H1 (cell line): ENCODE results near the gene GRIP1. TPM values are rescaled to one million over a fixed set of nuclear protein-coding genes. Genes with fewer than 3 reads are reported as not detected.

Experiments
- CTCF ChIA-PET: fragments of 300-600 bp; sonication (Branson Sonifier 250); formaldehyde crosslinking; loops from one replicate; lab custom pipeline; 2021; ENCODE audit not compliant: partially characterized antibody; lab: Charles Lee
- POLR2A ChIA-PET: fragments of 300-600 bp; sonication (Branson Sonifier 250); formaldehyde crosslinking; loops from one replicate; lab custom pipeline; 2021; ENCODE audit warnings: inconsistent platforms; ENCODE audit not compliant: partially characterized antibody; lab: Charles Lee
- DNase-seq, 2 experiments: peaks; one replicate each; pipeline versions ENCODE4 v3.0.0 to v3.0.0-alpha.2; 2010 to 2022; ENCODE audit warnings: low spot score in 2 of 2, low read depth in 1 of 2, mixed read lengths in 1 of 2
- FAIRE-seq: peaks from 2 replicates; lab custom pipeline; 2011; peaks lifted over from hg19 to GRCh38; lab: Jason Lieb, UNC
- H2AFZ ChIP-seq: 2 replicates; pipeline ENCODE4 v1.8.1; 2012; ENCODE audit warnings: low read length, inconsistent platforms
- H2AK5ac ChIP-seq: 2 replicates; pipeline ENCODE4 v1.6.1; 2013; ENCODE audit warnings: low read depth, low read length
- H2BK120ac ChIP-seq: replicated peaks from 2 replicates; pipeline ENCODE3; 2013; ENCODE audit warnings: low read depth, low read length, inconsistent platforms
- H2BK12ac ChIP-seq: 2 replicates; pipeline ENCODE4 v1.6.1; 2013; ENCODE audit warnings: low read depth, low read length
- H2BK15ac ChIP-seq: 2 replicates; pipeline ENCODE4 v1.6.1; 2013; ENCODE audit warnings: low read length
- H2BK20ac ChIP-seq: 2 replicates; pipeline ENCODE4 v1.6.1; 2013; ENCODE audit warnings: low read length
- H2BK5ac ChIP-seq: 2 replicates; pipeline ENCODE4 v1.6.1; 2013; ENCODE audit warnings: low read depth, low read length
- H3K14ac ChIP-seq: 2 replicates; pipeline ENCODE4 v1.6.1; 2013; ENCODE audit warnings: inconsistent platforms; ENCODE audit not compliant: insufficient read length
- H3K18ac ChIP-seq: 2 replicates; pipeline ENCODE4 v1.6.1; 2013; ENCODE audit warnings: low read length; ENCODE audit errors: extremely low read depth
- H3K23ac ChIP-seq: 2 replicates; pipeline ENCODE4 v1.6.1; 2013; ENCODE audit warnings: inconsistent platforms; ENCODE audit not compliant: insufficient read length
- H3K23me2 ChIP-seq: 2 replicates; pipeline ENCODE4 v1.6.1; 2013; ENCODE audit warnings: low read depth, low read length
- H3K27ac ChIP-seq: 2 replicates; pipeline ENCODE4 v1.6.1; 2011; ENCODE audit warnings: low read depth, low read length, inconsistent platforms
- H3K27me3 ChIP-seq, 4 experiments: replicated peaks in 1 of 4; 1 replicate in 1 of 4; 2 replicates in 3 of 4; pipeline versions ENCODE4 v1.6.1 to v1.8.1; 2011 to 2013; ENCODE audit warnings: low read length in 3 of 4, mild to moderate bottlenecking in 3 of 4, inconsistent platforms in 2 of 4, mixed read lengths in 2 of 4, moderate library complexity in 1 of 4; ENCODE audit not compliant: control insufficient read depth in 3 of 4, insufficient read depth in 3 of 4; ENCODE audit errors: extremely low read depth in 1 of 4
- H3K36me3 ChIP-seq, 4 experiments: 2 replicates each; pipeline versions ENCODE4 v1.6.1 to v1.8.1; 2011 to 2013; ENCODE audit warnings: mild to moderate bottlenecking in 4 of 4, low read length in 3 of 4, moderate library complexity in 2 of 4, control low read depth in 1 of 4, inconsistent platforms in 1 of 4; ENCODE audit not compliant: insufficient read depth in 4 of 4, control insufficient read depth in 2 of 4
- H3K4ac ChIP-seq: replicated peaks from 2 replicates; pipeline ENCODE3; 2013; ENCODE audit warnings: low read length, low read depth, mixed read lengths, inconsistent platforms; ENCODE audit not compliant: insufficient read length
- H3K4me1 ChIP-seq, 4 experiments: replicated peaks in 1 of 4; 1 replicate in 1 of 4; 2 replicates in 3 of 4; pipeline versions ENCODE4 v1.6.1 to v1.8.1; 2011 to 2013; ENCODE audit warnings: low read length in 3 of 4, inconsistent platforms in 2 of 4, mixed read lengths in 1 of 4; ENCODE audit not compliant: insufficient read depth in 4 of 4, control insufficient read depth in 3 of 4
- H3K4me2 ChIP-seq, 2 experiments: 2 replicates each; pipeline versions ENCODE4 v1.6.1 to v1.8.1; 2011 to 2013; ENCODE audit warnings: low read depth in 2 of 2, low read length in 2 of 2, control low read depth in 1 of 2, inconsistent platforms in 1 of 2, mild to moderate bottlenecking in 1 of 2; ENCODE audit not compliant: insufficient read depth in 1 of 2
- H3K4me3 ChIP-seq, 4 experiments: fragments of 200-600, 300-600 bp in 1 of 4; sonication (generic), shearing (Covaris generic), sonication (Bioruptor Twin) in 1 of 4; 2 replicates each; pipeline versions ENCODE4 v1.5.1 to v1.8.1; 2011 to 2016; ENCODE audit warnings: low read length in 4 of 4, low read depth in 3 of 4, control low read depth in 2 of 4, inconsistent platforms in 2 of 4, mild to moderate bottlenecking in 2 of 4, mixed read lengths in 1 of 4, moderate library complexity in 1 of 4; ENCODE audit not compliant: insufficient read depth in 2 of 4; ENCODE audit errors: extremely low read depth in 1 of 4
- H3K56ac ChIP-seq: replicated peaks from 2 replicates; pipeline ENCODE3; 2013; ENCODE audit warnings: low read depth, mild to moderate bottlenecking, mixed read lengths, low read length, inconsistent platforms; ENCODE audit not compliant: insufficient read length
- H3K79me1 ChIP-seq: 2 replicates; pipeline ENCODE4 v1.6.1; 2013; ENCODE audit warnings: low read depth, low read length, control low read depth
- H3K79me2 ChIP-seq, 2 experiments: 2 replicates each; pipeline versions ENCODE4 v1.6.1 to v1.8.1; 2012 to 2013; ENCODE audit warnings: low read length in 2 of 2, mild to moderate bottlenecking in 2 of 2, inconsistent platforms in 1 of 2; ENCODE audit not compliant: insufficient read depth in 2 of 2, control insufficient read depth in 1 of 2
- H3K9ac ChIP-seq, 4 experiments: replicated peaks in 1 of 4; 1 replicate in 1 of 4; 2 replicates in 3 of 4; pipeline versions ENCODE4 v1.6.1 to v1.8.1; 2011 to 2013; ENCODE audit warnings: low read depth in 3 of 4, low read length in 3 of 4, control low read depth in 2 of 4, mild to moderate bottlenecking in 2 of 4, moderate library complexity in 2 of 4, inconsistent platforms in 1 of 4; ENCODE audit errors: extremely low read depth in 1 of 4
- H3K9me3 ChIP-seq, 2 experiments: 2 replicates each; pipeline versions ENCODE4 v1.6.1 to v1.8.1; 2012 to 2013; ENCODE audit warnings: mild to moderate bottlenecking in 2 of 2, moderate library complexity in 2 of 2, control low read depth in 1 of 2, inconsistent platforms in 1 of 2, low read depth in 1 of 2, low read length in 1 of 2, mixed read lengths in 1 of 2; ENCODE audit not compliant: insufficient read depth in 2 of 2
- H4K20me1 ChIP-seq, 2 experiments: replicated peaks in 1 of 2; 2 replicates each; pipeline versions ENCODE3 to v1.8.1; 2011 to 2013; ENCODE audit warnings: inconsistent platforms in 2 of 2, low read length in 2 of 2, mild to moderate bottlenecking in 1 of 2; ENCODE audit not compliant: insufficient read depth in 2 of 2, control insufficient read depth in 1 of 2
- H4K5ac ChIP-seq: 2 replicates; pipeline ENCODE4 v1.6.1; 2013; ENCODE audit warnings: low read length, low read depth, mixed read lengths, inconsistent platforms; ENCODE audit not compliant: insufficient read length
- H4K8ac ChIP-seq: 2 replicates; pipeline ENCODE4 v1.8.0; 2013; ENCODE audit warnings: mild to moderate bottlenecking, moderate library complexity, low read length, inconsistent platforms; ENCODE audit not compliant: insufficient read depth; ENCODE audit errors: extremely low read depth
- H4K91ac ChIP-seq: replicated peaks from 2 replicates; pipeline ENCODE3; 2013; ENCODE audit warnings: low read length, mixed read lengths, inconsistent platforms; ENCODE audit not compliant: insufficient read length
- TAF1 ChIP-seq: IDR thresholded peaks from 2 replicates; pipeline ENCODE4 v1.6.1; 2011; ENCODE audit warnings: mild to moderate bottlenecking, low read depth, low read length
- TEAD4 ChIP-seq: IDR thresholded peaks from 2 replicates; pipeline ENCODE4 v1.6.1; 2012; ENCODE audit warnings: low read depth, low read length, inconsistent platforms, mixed read lengths
- WGBS, 2 experiments: shearing (Covaris generic) in 1 of 2; methylation state at CpG; one replicate each; pipeline versions ENCODE4 v1.1.6 to v1.1.7; 2013 to 2015; ENCODE audit warnings: low lambda C conversion rate in 2 of 2, mixed read lengths in 2 of 2, inconsistent platforms in 1 of 2, low coverage in 1 of 2, missing lambda C conversion rate in 1 of 2; ENCODE audit not compliant: insufficient replicate concordance in 2 of 2, insufficient coverage in 1 of 2, insufficient read length in 1 of 2; ENCODE audit errors: extremely low coverage in 1 of 2, missing lambda C conversion rate in 1 of 2; 5-methylcytosine and 5-hydroxymethylcytosine counted together
- long read RNA-seq, 2 experiments: library from RNA in 1 of 2; library from capped mRNA in 1 of 2; stranded (forward); transcript quantifications; one replicate each; pipeline ENCODE4 v2.0.0, GENCODE V29; 2021; ENCODE audit warnings: inconsistent platforms in 1 of 2
- polyA minus RNA-seq, 3 experiments: library from RNA; depleted of rRNA, polyadenylated mRNA; stranded (reverse); fragments of >200 nt; gene quantifications; 1 replicate in 2 of 3; 2 replicates in 1 of 3; pipeline ENCODE4 v1.2.3, GENCODE V29; 2011
- polyA plus RNA-seq, 7 experiments: library from polyadenylated mRNA; depleted of rRNA in 3 of 7; stranded (reverse) in 5 of 7; unstranded in 2 of 7; fragments of >200 nt in 5 of 7; fragments of 200-250 nt in 2 of 7; gene quantifications; 1 replicate in 5 of 7; 2 replicates in 1 of 7; 4 replicates in 1 of 7; pipeline versions ENCODE4 v1.2.1 to v1.2.3, GENCODE V29; 2011 to 2013; ENCODE audit warnings: missing spikeins in 2 of 7, mixed read lengths in 2 of 7
- total RNA-seq: library from RNA; stranded (reverse); fragmentation: NEBNext Ultra II Directional; extraction: Animal tissue kit (Norgen Biotek cat#: 25700); gene quantifications from 2 replicates; pipeline ENCODE4 v1.2.1, GENCODE V29; 2021

Gene GRIP1, protein sequence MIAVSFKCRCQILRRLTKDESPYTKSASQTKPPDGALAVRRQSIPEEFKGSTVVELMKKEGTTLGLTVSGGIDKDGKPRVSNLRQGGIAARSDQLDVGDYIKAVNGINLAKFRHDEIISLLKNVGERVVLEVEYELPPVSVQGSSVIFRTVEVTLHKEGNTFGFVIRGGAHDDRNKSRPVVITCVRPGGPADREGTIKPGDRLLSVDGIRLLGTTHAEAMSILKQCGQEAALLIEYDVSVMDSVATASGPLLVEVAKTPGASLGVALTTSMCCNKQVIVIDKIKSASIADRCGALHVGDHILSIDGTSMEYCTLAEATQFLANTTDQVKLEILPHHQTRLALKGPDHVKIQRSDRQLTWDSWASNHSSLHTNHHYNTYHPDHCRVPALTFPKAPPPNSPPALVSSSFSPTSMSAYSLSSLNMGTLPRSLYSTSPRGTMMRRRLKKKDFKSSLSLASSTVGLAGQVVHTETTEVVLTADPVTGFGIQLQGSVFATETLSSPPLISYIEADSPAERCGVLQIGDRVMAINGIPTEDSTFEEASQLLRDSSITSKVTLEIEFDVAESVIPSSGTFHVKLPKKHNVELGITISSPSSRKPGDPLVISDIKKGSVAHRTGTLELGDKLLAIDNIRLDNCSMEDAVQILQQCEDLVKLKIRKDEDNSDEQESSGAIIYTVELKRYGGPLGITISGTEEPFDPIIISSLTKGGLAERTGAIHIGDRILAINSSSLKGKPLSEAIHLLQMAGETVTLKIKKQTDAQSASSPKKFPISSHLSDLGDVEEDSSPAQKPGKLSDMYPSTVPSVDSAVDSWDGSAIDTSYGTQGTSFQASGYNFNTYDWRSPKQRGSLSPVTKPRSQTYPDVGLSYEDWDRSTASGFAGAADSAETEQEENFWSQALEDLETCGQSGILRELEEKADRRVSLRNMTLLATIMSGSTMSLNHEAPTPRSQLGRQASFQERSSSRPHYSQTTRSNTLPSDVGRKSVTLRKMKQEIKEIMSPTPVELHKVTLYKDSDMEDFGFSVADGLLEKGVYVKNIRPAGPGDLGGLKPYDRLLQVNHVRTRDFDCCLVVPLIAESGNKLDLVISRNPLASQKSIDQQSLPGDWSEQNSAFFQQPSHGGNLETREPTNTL
- 27.3 and 37.6 TPM in 2 replicates for total RNA-seq
- polyA plus RNA-seq (2011; rRNA removed): 4.5 and 5.2 TPM in 2 replicates
- polyA plus RNA-seq (2011; cell fraction: cytosol; rRNA removed): 4.8 TPM
- polyA plus RNA-seq (2011; cell fraction: nucleus; rRNA removed): 10.4 TPM
- 10.5 to 37.3 TPM (median 22.6 TPM) in 4 replicates for polyA plus RNA-seq (2012, experiment 1 of 2)
- polyA plus RNA-seq (2012, experiment 2 of 2): 0.59 TPM
- 7.9 TPM for polyA plus RNA-seq (2013, experiment 1 of 2)
- polyA plus RNA-seq (2013, experiment 2 of 2): 3.9 TPM
- polyA minus RNA-seq (2011; rRNA and poly(A)+ RNA removed): 22.1 and 33.9 TPM in 2 replicates
- polyA minus RNA-seq (2011; cell fraction: cytosol; rRNA and poly(A)+ RNA removed): 19.2 TPM
- polyA minus RNA-seq (2011; cell fraction: nucleus; rRNA and poly(A)+ RNA removed): 26.5 TPM
- long read RNA-seq, experiment 1, partial matches to known transcripts: 2 of 6 reads
- long read RNA-seq, experiment 1, other reads (novel, unspliced or antisense): 4 of 6 reads
- long read RNA-seq, experiment 2, partial matches to known transcripts: 0 of 1 reads
- long read RNA-seq, experiment 2, other reads (novel, unspliced or antisense): 1 of 1 reads

GRCh38 chr12:66678338-66679275 lies at the start of gene GRIP1:
Gene GRIP1 (minus strand): TSS chr12:66679076. CDS start chr12:66678904, 172 bp downstream.
- DNase-seq: no peak

More at GRCh38 chr12:66678338-66679275, at the start of gene GRIP1:
- FAIRE-seq: peak; percentile 19
- H3K9me3 ChIP-seq: no peaks in the 10 kb centered on the region
- H3K9ac ChIP-seq: peak within 1 kb of the TSS in 1 of 4 experiments; percentile 19; a peak in 1 of 7 replicates
- H2BK15ac ChIP-seq: no peak within 1 kb of the TSS
- H2BK5ac ChIP-seq: no peak within 1 kb of the TSS
- no peak within 1 kb of the TSS for H3K56ac ChIP-seq
- H3K36me3 ChIP-seq: no peaks in the 10 kb centered on the region
- H2AK5ac ChIP-seq: no peak within 1 kb of the TSS
- no peak within 1 kb of the TSS for H2AFZ ChIP-seq
- H4K8ac ChIP-seq: no peak within 1 kb of the TSS
- no peaks in the 10 kb centered on the region for H3K27me3 ChIP-seq
- H3K79me1 ChIP-seq: no peaks in the 10 kb centered on the region
- H3K4me3 ChIP-seq: no peak within 1 kb of the TSS
- no peak within 1 kb of the TSS for H3K18ac ChIP-seq
- no peak within 1 kb of the TSS for H3K4ac ChIP-seq
- H4K20me1 ChIP-seq: no peaks in the 10 kb centered on the region
- H3K14ac ChIP-seq: no peak within 1 kb of the TSS
- H3K79me2 ChIP-seq: no peaks in the 10 kb centered on the region
- ChIA-PET POLR2A (interaction anchor here (1.0 kb wide), 1 partner anchor 16 kb away, joined by 3 read pairs; no protein-coding TSS in a partner anchor), CTCF (interaction anchor here (1.2 to 1.5 kb wide), 5 partner anchors 14 to 544 kb away, joined by 3 to 6 read pairs (median 5); no protein-coding TSS in a partner anchor)
- H4K5ac ChIP-seq: no peak within 1 kb of the TSS
- H4K91ac ChIP-seq: no peak within 1 kb of the TSS
- 87% methylated on average over 16 of the region's 16 CpGs; no CpG with 5 or more reads in 1 of the 2 experiments for WGBS, 2 experiments
- no peak within 1 kb of the TSS for H3K27ac ChIP-seq
- H3K23me2 ChIP-seq: no peaks in the 10 kb centered on the region
- H2BK12ac ChIP-seq: no peak within 1 kb of the TSS; the same call in 1 of the 2 replicates
- H2BK120ac ChIP-seq: no peak within 1 kb of the TSS
- H3K4me2 ChIP-seq: peak within 1 kb of the TSS in 1 of 2 experiments; percentile 22; a peak in 1 of 4 replicates
- peaks cover 3 to 9% (median 5%) of the 10 kb centered on the region in 4 experiments; a peak in 4 of 7 replicates for H3K4me1 ChIP-seq
- no peak for TF ChIP-seq TAF1
- peak; percentile 40; the same call in 1 of the 2 replicates for TF ChIP-seq TEAD4
- no peak within 1 kb of the TSS for H3K23ac ChIP-seq
- no peak within 1 kb of the TSS for H2BK20ac ChIP-seq
